ENCODE results near the gene AFF1.
A peak's percentile ranks its signal among the peaks of the same experiment; 100 is the strongest.

The AFF1 gene

DNA sequence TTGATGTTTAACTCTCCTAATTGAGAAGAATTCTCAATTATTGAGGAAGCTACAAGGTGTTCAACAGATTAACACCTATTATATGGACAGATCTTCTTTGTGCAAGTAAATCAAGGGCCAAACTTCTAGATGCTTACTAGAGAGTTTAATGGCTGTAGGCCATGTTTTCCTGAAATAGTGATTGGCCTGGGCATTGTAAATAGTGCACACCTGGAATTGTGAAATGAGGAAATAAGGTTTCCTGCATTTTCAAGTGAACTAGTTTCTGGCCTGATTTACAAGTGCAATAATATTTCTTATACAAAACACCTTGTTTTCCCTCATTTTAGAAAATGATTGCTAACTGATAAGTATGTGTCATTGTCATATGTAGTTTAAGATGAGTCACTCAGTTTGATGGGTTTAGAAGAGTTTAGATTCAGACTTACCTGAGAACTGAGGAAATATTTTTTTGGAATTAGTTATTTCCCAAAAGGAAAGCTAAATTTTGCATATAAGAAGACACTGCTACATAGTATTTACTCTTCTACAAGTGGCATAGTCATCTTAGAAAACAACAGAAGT is 21.2 kb downstream of the AFF1 start:
- DNase-seq (ENCODE audit: low spot score), result no peak

DNA sequence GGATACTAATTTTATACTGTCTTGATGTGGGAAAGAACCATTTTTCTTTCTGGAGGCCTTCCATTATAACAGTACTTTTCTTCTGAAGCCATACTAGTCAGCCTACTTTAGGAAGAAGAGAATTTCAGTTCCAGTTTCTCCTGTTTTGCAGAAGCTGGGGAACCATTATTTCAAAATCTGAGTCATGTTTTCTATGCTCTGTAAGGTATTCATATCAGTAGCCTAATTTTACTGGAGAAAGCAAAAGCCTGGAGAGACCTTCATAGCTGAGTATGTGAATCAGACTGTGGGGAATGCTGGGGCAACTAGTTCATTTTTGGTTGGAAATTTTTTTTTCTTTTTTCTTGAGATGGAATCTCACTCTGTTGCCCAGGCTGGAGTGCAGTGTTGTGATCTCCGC is 22.4 kb downstream of the AFF1 start:
- DNase-seq (ENCODE audit: low spot score), result no peak

DNA sequence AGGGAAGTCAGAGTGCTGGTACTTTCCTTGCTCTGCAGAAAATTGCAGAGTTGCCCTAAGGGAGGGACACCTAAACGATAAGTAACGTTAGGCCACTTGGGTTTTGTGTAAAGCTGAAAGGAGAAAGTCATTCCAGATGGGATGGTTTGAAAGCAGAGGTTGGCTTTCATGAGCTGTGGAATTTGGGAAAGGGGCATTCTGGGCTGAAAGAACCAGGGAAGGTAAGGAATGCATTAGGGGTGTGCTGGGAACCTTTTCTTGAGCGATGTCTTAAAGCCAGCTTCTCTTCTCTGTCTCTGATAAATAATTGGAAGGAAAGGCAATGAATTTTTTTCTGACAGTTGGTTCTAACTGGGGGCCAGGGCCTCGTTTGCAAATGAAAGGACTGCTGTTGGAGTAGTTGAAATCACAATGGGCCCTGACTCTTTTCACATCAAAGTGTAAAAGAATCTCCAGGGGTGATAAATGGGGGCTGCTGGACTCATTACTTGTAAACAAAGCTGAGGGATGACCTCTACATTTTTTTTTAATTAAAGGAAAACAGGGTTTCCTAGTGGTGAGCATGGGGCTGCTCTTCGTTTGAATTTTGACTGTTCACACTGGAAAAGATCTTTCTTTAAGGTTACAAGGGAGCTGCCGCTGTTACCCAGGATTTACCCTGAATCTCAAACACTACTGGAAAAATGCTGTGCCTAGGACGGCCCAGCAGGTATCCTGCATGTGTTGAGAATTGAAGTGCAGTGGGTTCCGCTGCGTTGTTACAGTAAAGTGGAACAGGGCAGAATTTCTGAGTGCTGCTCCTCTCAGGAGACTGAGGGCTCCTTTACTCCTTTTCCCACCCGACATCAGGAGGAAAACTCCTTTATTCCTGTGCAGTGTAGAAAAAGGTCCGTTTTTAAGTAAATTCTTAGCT is 25.0 kb downstream of the AFF1 start:
- DNase-seq (ENCODE audit: low spot score), result no peak

DNA sequence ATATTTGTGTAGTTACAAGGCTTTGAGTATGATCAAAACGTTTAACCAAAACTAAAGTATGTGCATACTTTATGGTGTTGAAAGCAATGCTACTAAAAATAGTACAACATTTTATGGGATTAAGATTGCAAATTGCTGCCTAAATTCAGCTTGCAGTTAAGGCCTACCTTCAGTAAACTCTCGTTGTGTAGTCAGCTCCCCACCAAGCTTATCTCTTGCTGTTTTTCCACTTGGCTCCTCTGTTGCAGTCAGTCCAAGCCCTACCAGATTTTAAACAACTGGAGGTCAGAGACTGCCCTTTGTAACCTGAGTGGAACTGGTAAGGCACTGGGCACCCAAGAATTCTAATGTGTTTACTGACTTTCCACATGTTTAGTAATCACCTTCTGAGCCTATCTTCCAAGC is 25.7 kb downstream of the AFF1 start:
- DNase-seq (ENCODE audit: low spot score), result no peak

DNA sequence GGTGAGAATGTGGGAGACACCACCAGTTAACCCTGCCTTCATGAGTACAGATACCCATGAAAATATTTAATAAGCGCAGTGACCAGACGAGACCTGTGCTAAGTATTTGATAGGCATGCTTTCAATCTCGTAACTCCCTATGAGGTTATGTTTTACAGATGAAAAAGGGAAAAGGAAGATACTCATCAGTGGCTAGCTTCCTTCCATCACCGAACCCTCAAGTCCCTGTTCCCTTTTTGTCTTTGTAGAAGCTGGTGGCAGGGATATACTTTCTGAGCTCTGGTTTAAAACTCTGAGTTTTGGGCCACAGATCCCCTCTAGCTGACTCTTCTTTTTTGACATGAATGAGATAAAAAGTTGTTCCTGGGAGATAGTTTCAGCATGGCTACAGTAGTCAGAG is 26.3 kb downstream of the AFF1 start:
- DNase-seq (ENCODE audit: low spot score), result no peak

DNA sequence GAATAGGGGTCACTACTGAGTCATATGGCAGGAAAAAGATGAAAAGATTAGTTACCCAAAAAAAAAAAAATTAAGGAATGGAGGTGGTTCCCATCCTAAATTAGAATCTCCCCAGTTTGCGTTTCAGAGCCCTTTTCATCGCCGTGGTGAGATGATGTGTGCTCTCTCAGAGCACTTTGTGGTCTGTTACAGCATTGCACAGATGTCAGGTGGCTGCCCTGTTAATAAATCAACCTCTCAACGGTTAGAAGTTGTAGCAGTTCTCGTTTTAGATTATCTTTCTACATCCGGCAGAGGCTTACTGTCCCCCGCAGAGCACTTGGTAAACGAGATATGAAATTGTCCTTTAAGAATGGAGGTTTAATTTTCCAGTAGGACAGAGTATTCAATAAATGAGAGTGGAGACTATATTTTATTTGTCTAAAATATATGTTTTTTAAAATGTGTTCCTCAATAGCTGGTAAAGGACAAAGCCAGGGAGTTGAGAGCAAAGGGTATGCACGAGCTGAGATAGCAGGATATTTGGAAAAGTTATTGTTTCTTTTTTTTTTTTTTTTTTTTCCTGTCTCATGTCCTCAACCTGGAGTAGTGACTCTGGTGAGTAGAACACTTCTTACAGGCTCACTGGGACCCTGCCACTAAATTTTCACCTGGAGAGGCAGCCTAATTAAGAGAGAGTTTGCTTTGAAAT is 26.9 kb downstream of the AFF1 start:
- DNase-seq (ENCODE audit: low spot score), result no peak

DNA sequence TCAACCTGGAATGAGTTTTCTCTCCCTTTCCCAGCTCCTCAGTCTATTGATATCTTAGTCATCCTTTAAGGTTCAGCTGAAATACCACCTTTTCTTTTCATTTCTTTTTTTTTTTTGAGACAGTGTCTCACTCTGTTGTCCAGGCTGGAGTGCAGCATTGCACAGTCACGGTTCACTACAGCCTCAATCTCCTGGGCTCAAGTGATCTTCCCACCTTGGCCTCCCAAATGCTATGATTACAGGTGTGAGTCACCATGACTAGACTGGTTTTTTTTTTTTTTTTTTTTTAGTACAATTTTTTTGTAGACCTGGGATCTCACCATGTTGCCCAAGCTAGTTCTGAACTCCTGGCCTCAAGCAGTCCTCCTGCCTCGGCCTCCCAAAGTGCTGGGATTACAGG is 28.9 kb downstream of the AFF1 start:
- DNase-seq (ENCODE audit: low spot score), result no peak

DNA sequence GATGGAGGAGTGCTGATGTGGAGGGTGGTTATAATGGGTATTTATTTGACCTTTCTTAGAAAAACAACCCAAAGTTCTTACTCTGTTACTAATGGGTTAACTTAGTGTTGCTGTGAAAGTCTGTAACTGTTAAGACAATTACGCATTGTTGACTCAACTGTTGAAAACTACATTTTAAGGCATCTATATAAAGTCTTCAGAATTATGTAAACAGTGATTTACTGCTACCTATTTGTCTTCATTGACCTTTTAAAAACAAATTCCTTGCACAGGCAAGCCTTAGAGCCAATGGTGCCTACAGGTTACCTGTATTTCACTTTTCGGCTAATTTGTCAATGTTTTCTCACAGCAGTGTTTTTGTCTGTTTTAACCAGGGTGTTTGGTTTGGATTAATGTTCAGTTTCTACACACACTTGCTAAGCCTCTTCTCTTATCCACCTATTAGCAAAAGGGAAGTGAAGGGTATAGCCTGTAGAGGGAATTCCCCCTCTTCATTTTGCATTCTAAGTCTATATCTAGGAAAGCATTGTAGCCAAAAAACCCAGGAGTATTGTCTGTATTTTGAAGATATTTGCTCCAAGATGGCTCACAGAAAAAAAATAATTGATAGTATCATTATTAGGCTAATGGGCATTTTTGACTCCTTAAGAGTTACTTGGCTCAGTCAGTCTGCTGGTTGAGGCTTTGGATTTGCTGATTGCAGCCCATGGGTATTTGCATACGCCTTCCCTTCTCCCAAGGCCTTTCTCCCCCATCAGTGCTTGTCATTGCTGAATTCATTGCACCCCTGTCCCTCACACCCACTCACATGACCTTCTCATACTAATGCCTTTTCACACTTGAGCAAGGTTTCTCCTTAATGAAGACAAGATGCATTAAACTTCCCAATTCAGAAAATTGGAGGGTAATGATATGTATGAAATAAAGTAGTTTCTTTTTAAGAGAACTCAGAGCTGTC is 30.5 kb downstream of the AFF1 start:
- DNase-seq (ENCODE audit: low spot score), result no peak

DNA sequence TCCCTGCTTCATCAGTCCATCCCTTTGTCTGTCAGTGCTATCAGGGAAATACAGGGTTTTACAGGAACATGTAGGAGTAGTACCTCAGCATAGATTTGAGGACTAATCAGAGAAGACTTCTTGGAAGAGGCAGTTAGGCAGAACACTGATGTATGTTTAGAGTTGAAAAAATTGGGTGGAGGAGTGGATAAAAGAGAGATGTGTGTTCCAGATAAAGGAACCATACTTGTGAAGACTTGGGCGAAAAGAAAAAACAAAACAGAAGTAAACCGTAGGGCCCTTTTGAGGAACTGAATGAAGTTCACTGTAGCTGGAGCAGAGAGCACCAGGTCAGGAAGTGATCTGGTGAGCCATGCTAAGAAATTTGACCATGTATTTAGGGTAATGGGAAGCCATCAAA is 32.3 kb downstream of the AFF1 start:
- no peak for DNase-seq (ENCODE audit: low spot score)

DNA sequence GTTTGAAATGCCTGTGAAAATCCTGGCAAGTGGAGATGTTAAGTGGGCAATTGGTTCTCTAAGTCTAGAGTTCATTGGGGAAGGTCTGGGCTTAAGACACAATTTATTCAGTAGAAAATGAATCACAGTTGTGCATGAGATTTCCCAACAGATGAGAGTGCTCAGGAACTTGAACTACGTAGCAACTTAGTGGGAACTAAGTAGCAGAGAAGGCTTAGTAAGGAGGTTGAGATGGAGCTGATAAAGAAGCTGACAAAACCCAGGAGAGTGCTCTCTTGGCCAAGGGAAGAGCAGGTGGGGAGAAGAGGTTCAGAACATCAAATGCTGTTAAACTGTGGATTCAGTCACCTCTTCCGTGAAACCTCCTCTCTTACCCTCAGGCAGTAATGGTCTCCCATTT is 33.0 kb downstream of the AFF1 start:
- no peak for DNase-seq (ENCODE audit: low spot score)

DNA sequence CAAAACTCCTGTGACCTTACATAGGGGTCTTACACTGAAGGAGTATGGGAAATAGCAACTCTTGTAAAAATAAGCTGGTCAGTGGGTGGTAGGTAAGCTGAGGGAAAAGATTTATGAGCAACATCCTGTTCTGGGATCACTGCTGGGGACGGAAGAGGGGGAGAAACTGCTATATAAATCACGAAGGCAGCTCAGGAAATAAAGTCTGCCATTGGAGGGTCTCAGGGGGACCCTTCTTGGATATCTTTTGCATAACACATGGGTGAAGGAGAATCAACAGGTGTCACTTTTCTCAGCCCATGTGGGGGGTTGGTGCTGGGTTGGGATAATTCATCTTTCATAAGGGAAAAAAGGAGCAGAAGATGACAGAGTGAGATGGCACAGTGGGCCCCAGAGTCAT is 33.7 kb downstream of the AFF1 start:
- peak; percentile 45 for DNase-seq (ENCODE audit: low spot score)

DNA sequence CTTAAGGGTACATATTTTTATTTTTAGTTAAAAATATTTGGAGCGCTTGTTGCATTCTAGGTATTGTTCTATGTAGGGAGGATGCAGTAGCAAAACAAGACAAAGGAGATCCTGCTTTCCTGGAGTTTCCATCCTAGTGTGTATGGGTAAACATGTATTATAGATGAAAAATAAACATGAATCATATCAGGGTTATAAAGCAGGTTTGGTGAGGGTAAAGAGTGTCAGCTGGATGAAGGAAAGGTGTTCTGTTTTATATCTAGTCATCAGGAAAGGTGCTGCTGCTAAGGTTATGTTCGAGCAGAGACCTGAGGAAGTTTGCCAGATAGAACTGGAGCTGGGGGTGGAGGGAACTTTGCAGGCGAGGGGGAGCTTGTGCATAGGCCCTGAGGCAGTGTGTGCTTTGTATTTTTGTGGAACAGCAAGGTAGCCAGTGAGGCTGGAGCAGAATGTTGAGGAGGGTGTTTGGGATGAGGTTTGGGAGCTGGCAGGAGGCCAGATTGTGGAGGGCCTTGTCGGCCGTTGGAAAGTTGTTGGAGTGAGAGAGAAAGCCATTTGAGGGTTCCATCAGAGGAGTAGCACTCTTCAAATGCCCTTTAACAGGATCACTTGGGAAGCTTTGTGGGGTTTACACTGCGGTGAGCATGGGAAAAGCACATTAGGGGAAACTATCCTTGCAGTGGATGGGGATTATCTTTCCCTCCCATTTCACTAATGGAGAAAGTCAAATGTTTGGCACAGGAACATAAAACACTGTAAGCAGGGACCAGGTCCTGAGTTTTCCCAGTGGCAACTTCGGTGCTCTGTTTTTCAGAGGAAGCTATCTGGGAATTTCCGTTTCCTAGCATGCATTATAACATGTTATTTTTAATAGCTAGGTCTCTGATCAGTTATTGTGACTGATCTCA is 35.9 kb downstream of the AFF1 start:
- no peak for DNase-seq (ENCODE audit: low spot score)

DNA sequence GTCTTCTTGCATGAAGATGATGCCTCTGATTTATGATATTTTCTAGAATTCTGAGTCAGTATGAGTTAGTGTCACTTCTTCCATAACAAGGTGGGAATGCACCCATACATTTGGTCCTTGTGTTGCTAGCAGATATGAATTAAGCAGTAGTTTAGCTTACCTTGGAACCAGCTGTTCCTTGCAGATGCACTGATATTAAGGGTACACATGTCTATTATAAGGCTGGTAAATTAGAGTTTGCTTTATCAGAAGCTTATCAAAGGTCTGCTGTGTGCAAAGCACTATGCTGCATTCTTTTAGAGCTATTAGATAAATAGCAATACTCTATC is 36.5 kb downstream of the AFF1 start:
- no peak for DNase-seq (ENCODE audit: low spot score)

DNA sequence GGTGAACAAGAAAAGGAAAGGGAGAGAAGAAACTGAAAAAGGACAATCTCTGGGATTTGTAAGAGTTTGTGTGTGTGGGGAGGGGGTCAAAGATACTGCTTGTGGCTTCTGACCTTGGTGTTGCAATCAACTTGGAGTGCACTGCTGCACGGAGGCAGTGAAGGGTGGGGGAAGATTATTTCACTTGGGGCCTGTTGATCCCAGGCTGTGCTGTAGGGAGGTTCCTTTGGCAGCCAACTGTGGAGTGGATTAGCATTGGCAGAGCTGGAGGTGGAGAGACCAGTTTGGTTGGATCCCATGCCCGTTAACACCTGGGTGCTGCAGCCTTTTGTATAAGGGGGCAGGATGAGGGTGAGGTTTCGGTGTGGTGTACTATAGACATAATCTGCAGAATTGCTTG is 38.2 kb downstream of the AFF1 start:
- DNase-seq (ENCODE audit: low spot score), result no peak

DNA sequence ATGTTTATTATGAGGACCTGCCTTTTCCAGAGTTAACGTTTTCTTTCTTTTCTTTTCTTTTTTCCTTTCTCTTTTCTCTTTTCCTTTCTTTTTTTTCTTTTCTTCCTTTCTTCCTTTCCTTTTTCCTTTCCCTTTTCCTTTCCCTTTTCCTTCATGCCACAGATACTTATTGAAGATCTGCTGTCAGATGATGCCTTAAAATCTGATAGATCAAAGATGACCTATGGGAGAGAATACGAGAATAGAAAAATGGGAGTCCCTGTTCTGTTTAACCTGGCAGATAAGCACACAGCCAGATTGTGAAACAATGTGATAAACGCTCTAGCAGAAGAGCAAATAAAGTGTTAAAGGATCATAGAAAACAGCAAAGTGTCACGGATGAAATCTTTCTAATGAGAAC is 38.9 kb downstream of the AFF1 start:
- no peak for DNase-seq (ENCODE audit: low spot score)

DNA sequence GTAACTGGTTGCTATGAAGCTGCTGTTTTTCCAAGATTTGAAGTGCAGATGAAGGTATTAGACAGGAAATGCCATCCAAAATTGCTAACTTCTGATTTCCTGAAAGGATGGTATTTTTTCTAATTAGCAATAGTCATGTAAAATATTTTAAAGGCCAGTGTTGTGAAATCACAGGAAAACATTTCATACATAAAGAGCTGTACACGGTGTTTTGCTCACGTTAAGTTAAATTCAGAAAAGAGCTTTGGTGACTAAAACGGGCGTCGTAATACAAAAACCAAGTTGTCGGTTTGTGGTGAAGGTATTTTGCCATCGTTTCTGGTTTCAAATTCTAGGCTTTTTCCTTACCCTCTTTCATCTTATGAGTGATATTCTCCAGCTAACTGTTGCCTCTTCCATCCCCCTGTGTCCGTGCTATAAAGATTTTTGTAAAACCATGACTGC is 39.8 kb downstream of the AFF1 start:
- peak; percentile 44 for DNase-seq (ENCODE audit: low spot score)

DNA sequence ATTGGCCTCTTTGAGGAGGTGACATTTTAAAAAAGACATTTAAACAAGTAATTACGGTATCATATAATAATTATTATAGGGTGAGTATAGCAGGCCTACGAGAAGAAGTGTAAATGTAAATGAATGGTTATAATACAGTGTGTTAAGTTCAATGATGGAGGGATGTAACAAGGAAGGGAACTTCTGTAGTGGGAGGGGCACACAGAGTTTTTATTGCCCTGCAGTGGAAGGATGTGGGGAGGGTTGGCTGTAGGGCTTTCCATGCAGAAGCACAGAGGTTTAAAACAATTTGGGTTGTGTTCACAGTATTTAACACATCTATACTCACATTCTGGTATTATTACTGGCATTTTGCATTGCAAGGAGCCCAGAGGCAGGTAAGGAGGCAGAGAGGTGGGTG is 41.1 kb downstream of the AFF1 start:
- DNase-seq (ENCODE audit: low spot score), result no peak

DNA sequence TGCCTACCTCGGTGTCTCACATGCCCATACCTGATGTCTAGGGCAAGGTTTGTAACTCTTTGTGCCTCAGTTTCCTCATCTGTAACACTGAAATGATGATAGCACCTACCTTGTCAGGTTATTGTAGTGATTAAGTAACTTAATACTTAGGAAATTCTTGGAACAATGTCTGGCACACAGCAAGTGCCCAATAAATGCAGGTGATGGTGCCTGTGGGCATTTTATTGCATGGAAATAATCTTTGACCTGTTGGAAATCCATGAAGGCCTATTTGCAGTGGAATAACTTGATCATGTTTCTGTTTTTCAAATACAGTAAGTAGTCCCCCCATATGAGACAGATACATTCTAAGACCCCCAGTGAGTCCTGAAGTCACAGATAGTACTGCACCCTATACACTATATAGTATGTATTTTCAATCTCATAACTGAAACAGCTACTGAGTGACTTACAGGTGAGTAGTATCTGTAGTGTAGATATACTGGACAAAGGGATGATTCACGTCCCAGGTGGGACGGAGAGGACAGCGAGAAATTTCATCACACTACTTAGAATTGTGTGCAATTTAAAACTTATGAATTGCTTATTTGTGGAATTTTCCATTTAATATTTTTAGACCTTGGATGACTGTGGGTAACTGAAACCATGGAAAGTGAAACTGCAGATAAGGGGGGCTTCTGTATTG is 42.1 kb downstream of the AFF1 start:
- DNase-seq (ENCODE audit: low spot score), result no peak

DNA sequence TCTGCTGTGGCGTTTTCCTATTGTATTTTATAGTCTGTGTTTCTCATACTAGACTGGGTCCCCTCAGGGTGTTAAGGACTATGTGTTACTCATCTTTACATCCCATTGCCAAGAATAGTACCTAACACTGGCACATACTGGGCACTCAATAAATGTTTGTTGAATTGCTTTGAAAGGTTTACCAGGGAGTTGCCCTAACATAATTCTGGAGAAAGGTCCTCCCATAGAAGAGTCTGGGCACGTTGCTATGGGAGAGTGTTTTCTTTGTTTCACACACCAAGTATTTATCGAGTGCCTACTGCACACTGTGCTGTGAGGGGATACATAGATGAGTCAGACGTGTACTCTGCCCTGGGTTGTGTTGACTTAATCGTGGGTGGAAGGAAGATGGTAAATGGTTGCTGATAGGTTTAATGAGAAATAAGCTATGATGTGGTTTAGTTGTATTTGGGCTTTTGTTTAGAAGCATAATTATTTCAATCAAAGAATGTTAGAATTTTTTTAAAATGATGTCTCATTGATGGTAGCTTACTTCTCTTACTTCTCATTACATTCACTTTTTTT is 42.9 kb downstream of the AFF1 start:
- peak; percentile 43 for DNase-seq (ENCODE audit: low spot score)

DNA sequence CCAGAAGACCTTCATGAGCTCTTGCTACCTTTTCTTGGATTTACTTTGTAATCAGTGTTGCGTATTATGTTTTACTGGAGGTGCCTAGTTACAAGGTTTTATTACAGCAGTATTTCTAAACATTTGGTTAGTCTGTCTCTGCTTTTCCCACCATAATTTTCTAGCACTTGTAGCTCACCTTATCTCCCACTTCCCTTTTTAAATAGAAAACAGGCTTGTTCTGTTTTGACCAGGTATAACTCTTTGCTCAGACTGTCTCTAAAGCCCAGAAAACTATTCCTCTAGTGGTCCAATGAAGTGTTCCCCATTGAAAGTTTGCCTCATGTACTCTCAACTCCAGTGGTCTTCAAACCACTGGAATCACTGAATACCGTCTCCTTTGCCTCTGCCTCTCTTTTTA is 43.9 kb downstream of the AFF1 start:
- no peak for DNase-seq (ENCODE audit: low spot score)

All from kidney capillary endothelial cell (primary cell).